Mesendoderm (in vitro differentiated cells): ENCODE measurements around the gene C10orf143.

ENCODE experiments used
- DNase-seq: peaks from one replicate; pipeline ENCODE4 v3.0.0; 2013
- H2AK5ac ChIP-seq: 2 replicates; pipeline ENCODE4 v1.6.1; 2013; ENCODE audit warnings: low read length, inconsistent platforms
- H2BK120ac ChIP-seq: 2 replicates; pipeline ENCODE4 v1.6.1; 2013; ENCODE audit warnings: low read depth, mild to moderate bottlenecking, low read length, moderate library complexity, mixed read lengths
- H2BK15ac ChIP-seq: replicated peaks from 2 replicates; pipeline ENCODE4 v1.6.1; 2013; ENCODE audit warnings: low read depth, mild to moderate bottlenecking, moderate library complexity
- H2BK5ac ChIP-seq: 2 replicates; pipeline ENCODE4 v1.6.1; 2013; ENCODE audit warnings: low read length, inconsistent platforms
- H3K18ac ChIP-seq: 2 replicates; pipeline ENCODE4 v1.6.1; 2013; ENCODE audit warnings: mild to moderate bottlenecking, low read length, mixed read lengths
- H3K23ac ChIP-seq: one replicate; pipeline ENCODE4 v1.6.1; 2013; ENCODE audit warnings: low read length
- H3K27ac ChIP-seq: 2 replicates; pipeline ENCODE4 v1.5.1; 2013; ENCODE audit warnings: low read depth, mild to moderate bottlenecking, inconsistent platforms, low read length, moderate library complexity
- H3K27me3 ChIP-seq: 2 replicates; pipeline ENCODE4 v1.6.1; 2013; ENCODE audit warnings: low read length, control low read depth, mild to moderate bottlenecking, inconsistent platforms; ENCODE audit not compliant: insufficient read depth, poor library complexity
- H3K36me3 ChIP-seq: 2 replicates; pipeline ENCODE4 v1.6.1; 2013; ENCODE audit warnings: low read length, inconsistent platforms; ENCODE audit not compliant: control insufficient read depth, insufficient read depth
- H3K4ac ChIP-seq: one replicate; pipeline ENCODE4 v1.6.1; 2013; ENCODE audit warnings: low read depth, mild to moderate bottlenecking, low read length, moderate library complexity
- H3K4me1 ChIP-seq: 2 replicates; pipeline ENCODE4 v1.6.1; 2013; ENCODE audit warnings: low read depth, low read length, inconsistent platforms; ENCODE audit not compliant: control insufficient read depth
- H3K4me2 ChIP-seq: 2 replicates; pipeline ENCODE4 v1.6.1; 2013; ENCODE audit warnings: low read length
- H3K4me3 ChIP-seq: 2 replicates; pipeline ENCODE4 v1.5.1; 2013; ENCODE audit warnings: mild to moderate bottlenecking, low read length
- H3K56ac ChIP-seq: one replicate; pipeline ENCODE4 v1.6.1; 2013; ENCODE audit warnings: low read length
- H3K79me1 ChIP-seq: 2 replicates; pipeline ENCODE4 v1.6.1; 2013; ENCODE audit warnings: low read length, inconsistent platforms
- H3K79me2 ChIP-seq: 2 replicates; pipeline ENCODE4 v1.6.1; 2013; ENCODE audit warnings: mild to moderate bottlenecking, low read length; ENCODE audit not compliant: control insufficient read depth, insufficient read depth
- H3K9ac ChIP-seq: 2 replicates; pipeline ENCODE4 v1.6.1; 2013; ENCODE audit warnings: low read length, inconsistent platforms
- H4K5ac ChIP-seq: one replicate; pipeline ENCODE4 v1.6.1; 2013; ENCODE audit warnings: low read length
- H4K8ac ChIP-seq: one replicate; pipeline ENCODE4 v1.6.1; 2013; ENCODE audit warnings: low read depth, mild to moderate bottlenecking, control low read depth, low read length, moderate library complexity
- WGBS: extraction: QIAGEN DNeasy Blood & Tissue Kit; methylation state at CpG from one replicate; pipeline ENCODE4 v1.1.7; 2013; ENCODE audit warnings: low lambda C conversion rate, missing lambda C conversion rate; ENCODE audit not compliant: insufficient coverage; ENCODE audit errors: extremely low coverage; 5-methylcytosine and 5-hydroxymethylcytosine counted together

Gene C10orf143

DNA sequence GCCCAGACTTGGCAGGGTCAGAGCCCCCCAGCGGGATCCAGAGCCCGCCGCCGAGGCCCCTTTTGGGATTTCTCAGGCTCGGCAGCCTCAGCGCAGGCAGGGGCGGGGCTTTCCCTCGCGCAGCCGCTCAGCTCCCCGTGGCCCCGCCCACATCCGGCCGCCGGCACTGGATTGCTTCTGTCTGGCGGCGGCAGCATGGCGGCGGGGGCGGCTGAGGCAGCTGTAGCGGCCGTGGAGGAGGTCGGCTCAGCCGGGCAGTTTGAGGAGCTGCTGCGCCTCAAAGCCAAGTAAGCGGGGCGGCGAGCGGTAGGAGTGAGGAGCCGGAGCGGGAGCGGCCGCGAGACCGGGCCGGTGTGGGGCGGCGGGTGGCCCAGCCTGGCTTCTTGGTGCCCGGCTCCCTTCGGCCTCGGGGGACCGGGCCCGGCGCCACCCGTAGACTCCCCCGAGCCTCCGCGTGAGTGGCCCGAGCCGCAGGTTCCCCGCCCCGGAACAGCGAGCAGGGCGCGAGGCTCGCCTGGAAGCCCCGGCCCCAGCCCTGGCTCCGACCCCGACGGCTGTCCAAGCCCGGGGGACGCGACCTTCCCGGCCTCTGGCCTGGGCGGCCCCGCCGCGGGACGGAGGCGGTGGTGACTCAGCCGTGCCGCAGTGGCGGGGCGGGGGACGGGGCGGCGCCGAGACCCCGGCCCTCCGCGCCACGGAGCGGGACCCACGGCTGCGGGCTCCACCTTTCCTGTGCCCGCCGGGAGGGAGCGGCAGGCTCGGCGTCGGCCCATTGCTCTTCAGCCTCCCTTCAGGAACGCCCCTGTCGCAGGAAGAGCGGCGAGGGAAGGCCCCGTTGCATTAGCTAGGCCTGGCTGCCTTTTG lies 25.8 kb upstream of the C10orf143 start, which contains the start of gene GLRX3:
GLRX3 (plus strand) TSS at position 166 of the 864 bp plus-strand sequence; CDS start at position 196, 30 bp downstream.
- Histone ChIP-seq H3K4me1 (peaks cover 2% of the 10 kb centered on the region), H2BK5ac (no peak within 1 kb of the TSS), H3K79me1 (peaks cover 4% of the 10 kb centered on the region), H2AK5ac (peak within 1 kb of the TSS; percentile 78), H3K79me2 (peaks cover 43% of the 10 kb centered on the region), H3K9ac (peak within 1 kb of the TSS; percentile 94), H3K18ac (peak within 1 kb of the TSS; percentile 89), H3K36me3 (no peaks in the 10 kb centered on the region), H3K27me3 (no peaks in the 10 kb centered on the region), H3K4me2 (peak within 1 kb of the TSS; percentile 73), H3K4me3 (peak within 1 kb of the TSS; percentile 33), H2BK15ac (no peak within 1 kb of the TSS), H3K4ac (peak within 1 kb of the TSS; percentile 56), H3K23ac (peak within 1 kb of the TSS; percentile 50), H4K5ac (no peak within 1 kb of the TSS), H4K8ac (peak within 1 kb of the TSS; percentile 43), H3K27ac (peak within 1 kb of the TSS; percentile 60), H3K56ac (peak within 1 kb of the TSS; percentile 95), H2BK120ac (peak within 1 kb of the TSS; percentile 2)
- no CpG with 5 or more reads among the region's 96 CpGs for WGBS
- DNase-seq = peak; percentile 92

- H3K79me2 ChIP-seq = peaks cover 36% of the 10 kb centered on the region
Measured at GRCh38 chr10:130135676-130136225, 25.1 kb upstream of the C10orf143 start.

GRCh38 chr10:130128922-130129321 lies 18.3 kb upstream of the C10orf143 start:
- Histone ChIP-seq H4K8ac (no peak overlapping the region), H3K79me1 (no peaks in the 10 kb centered on the region), H4K5ac (no peak overlapping the region), H3K18ac (peak overlapping the region; percentile 9), H3K36me3 (no peaks in the 10 kb centered on the region), H3K27me3 (no peaks in the 10 kb centered on the region), H2BK5ac (no peak overlapping the region), H3K4me1 (no peaks in the 10 kb centered on the region), H3K4me2 (no peak overlapping the region), H3K9ac (no peak overlapping the region), H2AK5ac (no peak overlapping the region), H3K79me2 (no peaks in the 10 kb centered on the region), H3K56ac (no peak overlapping the region), H3K4me3 (no peak overlapping the region), H2BK15ac (no peak overlapping the region), H3K23ac (no peak overlapping the region), H2BK120ac (no peak overlapping the region), H3K27ac (no peak overlapping the region), H3K4ac (peak overlapping the region; percentile 7)
- no CpG with 5 or more reads among the region's 27 CpGs for WGBS
- DNase-seq = no peak

More at GRCh38 chr10:130135676-130136225, 25.1 kb upstream of the C10orf143 start:
- Histone ChIP-seq H2BK120ac (peak overlapping the region; percentile 2), H3K9ac (peak overlapping the region; percentile 83), H2BK15ac (no peak overlapping the region), H3K4me3 (no peak overlapping the region), H3K18ac (peak overlapping the region; percentile 24), H3K4ac (no peak overlapping the region), H3K27ac (no peak overlapping the region), H3K56ac (peak overlapping the region; percentile 83), H3K36me3 (no peaks in the 10 kb centered on the region), H3K27me3 (no peaks in the 10 kb centered on the region), H4K8ac (peak overlapping the region; percentile 43), H3K79me1 (no peaks in the 10 kb centered on the region), H4K5ac (no peak overlapping the region), H3K23ac (no peak overlapping the region), H2AK5ac (peak overlapping the region; percentile 78), H3K4me2 (peak overlapping the region; percentile 35), H3K4me1 (no peaks in the 10 kb centered on the region), H2BK5ac (no peak overlapping the region)
- DNase-seq = no peak
- WGBS = no CpG with 5 or more reads among the region's 17 CpGs

DNA sequence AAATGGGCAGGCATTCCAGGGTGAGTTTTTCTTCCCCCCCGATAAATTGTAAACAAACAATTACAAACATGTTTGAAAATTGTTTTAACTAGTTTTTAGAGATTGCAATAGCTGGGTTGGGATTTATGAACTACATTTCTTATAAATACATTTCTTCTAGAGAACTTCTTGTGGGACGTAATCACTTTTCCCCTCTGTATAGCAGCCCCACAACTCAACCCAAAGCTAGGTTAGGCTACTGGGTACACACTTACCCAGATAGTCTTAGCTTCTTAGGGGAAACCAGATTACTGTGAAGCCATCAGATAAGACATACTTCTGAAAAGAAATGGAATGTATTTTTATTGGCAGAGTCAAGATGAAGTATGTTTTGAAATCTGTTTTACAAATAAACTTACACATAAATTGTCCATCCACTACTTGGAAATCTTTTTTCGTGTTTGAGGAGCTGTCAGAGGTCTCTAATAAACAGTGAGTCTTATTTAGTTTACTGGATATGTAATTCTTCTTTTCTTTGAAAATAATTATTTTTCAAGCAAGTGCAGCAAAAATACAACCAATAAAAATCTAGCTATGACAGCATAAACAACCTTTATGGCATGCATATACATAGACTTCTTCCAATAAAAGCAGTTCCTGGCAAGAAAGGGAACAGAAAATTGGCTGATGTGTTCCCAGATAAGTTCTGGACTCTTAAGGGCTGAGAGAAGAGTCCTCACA lies 17.6 kb upstream of the C10orf143 start:
- Histone ChIP-seq H2BK5ac (no peak overlapping the region), H2AK5ac (no peak overlapping the region), H4K5ac (no peak overlapping the region), H3K18ac (no peak overlapping the region), H3K79me2 (no peaks in the 10 kb centered on the region), H2BK15ac (no peak overlapping the region), H3K4me1 (no peaks in the 10 kb centered on the region), H3K36me3 (no peaks in the 10 kb centered on the region), H3K9ac (no peak overlapping the region), H3K4me3 (no peak overlapping the region), H3K56ac (no peak overlapping the region), H2BK120ac (no peak overlapping the region), H3K27me3 (no peaks in the 10 kb centered on the region), H4K8ac (no peak overlapping the region), H3K23ac (no peak overlapping the region), H3K27ac (no peak overlapping the region), H3K79me1 (no peaks in the 10 kb centered on the region), H3K4ac (no peak overlapping the region), H3K4me2 (no peak overlapping the region)
- DNase-seq = peak; percentile 21
- WGBS = no CpG with 5 or more reads among the region's 3 CpGs

GRCh38 chr10:130127364-130128061 lies 16.9 kb upstream of the C10orf143 start:
- H3K4ac ChIP-seq = no peak overlapping the region
- H2AK5ac ChIP-seq = no peak overlapping the region
- peak overlapping the region; percentile 74 for H3K56ac ChIP-seq
- H3K4me2 ChIP-seq = no peak overlapping the region
- no peaks in the 10 kb centered on the region for H3K79me2 ChIP-seq
- H3K23ac ChIP-seq = no peak overlapping the region
- H3K27me3 ChIP-seq = no peaks in the 10 kb centered on the region
- no peak overlapping the region for H3K27ac ChIP-seq
- H3K9ac ChIP-seq = no peak overlapping the region
- no peak overlapping the region for H3K4me3 ChIP-seq
- DNase-seq = peak; percentile 93
- no CpG with 5 or more reads among the region's 10 CpGs for WGBS
- H3K18ac ChIP-seq = no peak overlapping the region
- H4K8ac ChIP-seq = no peak overlapping the region
- H2BK120ac ChIP-seq = no peak overlapping the region
- H2BK5ac ChIP-seq = no peak overlapping the region
- no peak overlapping the region for H2BK15ac ChIP-seq
- H3K36me3 ChIP-seq = no peaks in the 10 kb centered on the region
- H3K79me1 ChIP-seq = no peaks in the 10 kb centered on the region
- no peaks in the 10 kb centered on the region for H3K4me1 ChIP-seq
- H4K5ac ChIP-seq = no peak overlapping the region
